HG02840 (cell line): Measurements from ENCODE around the gene HOXC4.
A peak's percentile ranks its signal among the peaks of the same experiment; 100 is the strongest.

Experiments used
- ATAC-seq: cut with Tn5 transposase; IDR thresholded peaks from one replicate; pipeline ENCODE4 v1.9.1; 2021; ENCODE audit warnings: mild to moderate bottlenecking, moderate library complexity, moderate number of reproducible peaks; ENCODE audit not compliant: unreplicated experiment, low FRiP score

The HOXC4 gene

DNA sequence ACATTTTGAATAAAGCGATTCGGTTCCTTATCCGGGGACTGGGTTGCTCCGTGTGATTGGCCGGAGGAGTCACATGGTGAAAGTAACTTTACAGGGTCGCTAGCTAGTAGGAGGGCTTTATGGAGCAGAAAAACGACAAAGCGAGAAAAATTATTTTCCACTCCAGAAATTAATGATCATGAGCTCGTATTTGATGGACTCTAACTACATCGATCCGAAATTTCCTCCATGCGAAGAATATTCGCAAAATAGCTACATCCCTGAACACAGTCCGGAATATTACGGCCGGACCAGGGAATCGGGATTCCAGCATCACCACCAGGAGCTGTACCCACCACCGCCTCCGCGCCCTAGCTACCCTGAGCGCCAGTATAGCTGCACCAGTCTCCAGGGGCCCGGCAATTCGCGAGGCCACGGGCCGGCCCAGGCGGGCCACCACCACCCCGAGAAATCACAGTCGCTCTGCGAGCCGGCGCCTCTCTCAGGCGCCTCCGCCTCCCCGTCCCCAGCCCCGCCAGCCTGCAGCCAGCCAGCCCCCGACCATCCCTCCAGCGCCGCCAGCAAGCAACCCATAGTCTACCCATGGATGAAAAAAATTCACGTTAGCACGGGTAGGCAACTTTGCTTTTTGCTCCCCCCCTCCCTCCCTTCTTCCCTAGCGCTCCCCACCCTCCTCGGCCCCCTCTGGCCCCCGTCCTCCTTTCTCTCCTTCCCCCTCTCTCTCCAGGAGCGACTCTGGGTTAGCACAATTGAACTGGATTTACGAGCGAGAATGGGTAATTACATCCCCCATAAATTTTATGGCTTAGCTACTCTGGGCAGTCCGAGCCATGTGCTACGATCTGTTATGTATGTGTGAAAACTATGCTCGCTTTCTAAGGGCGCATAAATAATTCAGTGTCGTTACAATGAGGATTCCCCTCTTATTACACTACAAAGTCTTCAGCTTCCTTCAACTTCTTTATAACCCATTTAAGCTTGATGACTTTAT, at the start of gene HOXC4:
Gene HOXC4 (plus strand): TSS at position 85 of the 991 bp plus-strand sequence. CDS start 88 bp downstream, at position 173.
- peak; percentile 15 for ATAC-seq

DNA sequence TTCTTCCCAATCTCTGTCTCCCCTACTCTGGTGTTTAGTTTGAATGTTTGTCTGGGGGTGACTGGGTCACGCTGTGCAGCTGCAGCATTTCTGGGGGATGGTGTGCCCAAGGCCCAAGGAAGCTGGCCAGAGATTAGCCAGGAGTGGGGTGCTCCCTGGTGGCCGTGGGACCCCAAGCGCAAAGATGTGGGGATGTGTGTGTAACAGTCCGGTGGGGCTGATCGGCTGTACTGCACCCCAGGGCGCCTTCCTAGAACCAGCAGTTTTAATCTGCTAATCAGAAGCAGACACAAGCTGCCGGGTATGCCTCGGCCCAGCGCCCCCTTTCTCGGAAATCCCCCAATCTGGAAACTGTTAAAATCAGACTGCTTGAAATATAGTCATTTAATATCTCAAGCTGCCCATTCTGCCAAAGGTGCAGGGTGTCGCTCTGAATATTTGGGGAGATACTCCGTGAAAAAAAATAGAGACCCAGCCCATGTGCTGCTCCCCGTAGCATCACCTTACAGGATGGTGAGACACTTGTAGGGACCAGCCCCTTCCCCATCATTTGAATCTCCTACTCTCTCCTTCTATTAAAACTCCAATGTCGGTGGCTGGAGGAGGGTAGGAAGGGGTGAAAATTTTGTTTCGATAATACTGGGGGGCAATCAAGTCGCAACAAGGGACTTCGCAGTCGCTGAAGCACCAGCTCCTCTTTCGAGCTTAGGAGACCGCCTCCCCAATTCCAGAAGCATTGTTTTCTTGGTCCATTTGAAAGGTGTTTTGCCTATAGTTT, 49.4 kb upstream of the HOXC4 start:
- ATAC-seq = no peak

DNA sequence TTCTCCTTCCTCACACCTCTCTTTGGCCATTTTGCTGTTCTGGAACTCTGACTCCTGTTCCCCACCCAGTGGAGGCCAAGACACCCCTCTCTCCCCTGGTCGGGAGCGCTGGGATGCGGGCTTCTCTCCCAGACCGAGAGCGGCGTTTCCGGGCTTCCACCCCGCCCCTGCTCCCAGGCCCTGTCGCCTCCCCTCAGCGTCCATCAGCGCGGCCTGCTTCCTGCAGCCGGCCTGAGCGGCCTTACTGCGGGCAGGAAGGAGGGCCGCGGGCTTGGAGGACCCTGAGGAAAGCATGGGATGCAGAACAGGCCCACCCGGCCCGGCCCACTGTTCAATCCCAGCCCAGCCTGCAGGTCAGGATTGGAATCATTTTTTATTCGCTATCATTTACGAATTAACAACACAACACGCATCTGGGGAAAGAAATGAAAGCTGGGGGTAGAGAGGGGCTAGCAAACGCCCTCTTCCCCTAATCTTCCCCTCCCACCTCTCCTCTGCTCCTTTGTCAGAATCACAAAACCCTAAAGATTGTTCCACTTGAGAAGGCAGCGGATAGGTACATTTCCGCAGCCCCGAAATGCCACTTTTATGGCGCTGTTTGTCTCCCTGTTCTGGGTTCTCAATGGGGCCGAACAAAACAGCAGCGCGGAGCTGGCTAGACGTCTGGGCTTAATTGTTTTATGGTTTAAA, 48.6 kb upstream of the HOXC4 start:
- no peak for ATAC-seq

DNA sequence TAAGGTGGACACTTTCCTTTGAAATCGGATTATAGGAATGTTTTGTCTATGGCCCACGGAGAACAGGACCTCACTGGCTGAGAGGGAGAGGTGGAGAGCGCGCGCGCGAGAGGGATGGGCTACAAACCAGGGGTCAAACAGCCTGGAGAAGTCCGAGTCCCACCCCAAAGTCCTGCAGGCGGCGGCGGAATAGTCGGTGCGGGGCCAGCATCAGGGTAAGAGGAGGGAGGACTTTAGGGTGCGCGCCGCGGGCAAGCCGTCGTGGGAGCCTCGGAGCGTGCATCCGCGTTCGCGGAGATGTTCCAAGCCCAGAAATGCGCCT, 48.1 kb upstream of the HOXC4 start:
- no peak for ATAC-seq

DNA sequence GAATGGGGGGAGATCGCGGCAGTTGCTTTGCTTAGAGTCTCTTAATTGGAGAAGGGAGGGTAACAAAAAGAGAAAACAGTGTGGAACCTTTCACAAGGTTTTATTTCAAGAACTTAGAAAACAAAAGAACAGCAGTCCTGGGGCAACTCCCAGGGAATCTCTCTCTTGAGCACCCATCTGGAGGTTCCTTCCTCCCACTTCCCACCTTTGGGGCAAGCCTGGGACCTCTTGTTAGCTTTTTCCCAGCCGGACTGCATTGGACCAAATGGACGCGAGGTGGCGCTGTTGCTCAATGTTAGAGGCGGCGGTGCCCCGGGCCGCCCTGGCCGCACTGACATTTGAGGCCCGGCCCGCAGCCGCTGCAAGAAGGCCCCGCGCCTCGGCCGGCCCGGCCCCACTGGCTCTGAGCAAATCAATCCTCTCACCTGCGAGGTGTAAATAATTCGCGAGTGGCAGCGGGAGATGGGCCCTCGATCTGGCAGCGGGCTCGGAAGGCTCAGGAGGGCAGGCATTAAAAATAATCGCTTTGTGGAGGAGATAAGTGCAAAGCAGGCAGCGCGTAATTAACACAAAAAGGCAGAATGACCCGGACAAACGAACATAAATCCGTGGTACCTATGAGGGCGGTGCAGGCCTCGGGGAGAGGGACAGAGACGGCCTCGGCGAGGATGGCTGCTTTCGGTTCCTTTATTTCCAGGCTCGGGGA, 47.6 kb upstream of the HOXC4 start:
- ATAC-seq = peak; percentile 62

DNA sequence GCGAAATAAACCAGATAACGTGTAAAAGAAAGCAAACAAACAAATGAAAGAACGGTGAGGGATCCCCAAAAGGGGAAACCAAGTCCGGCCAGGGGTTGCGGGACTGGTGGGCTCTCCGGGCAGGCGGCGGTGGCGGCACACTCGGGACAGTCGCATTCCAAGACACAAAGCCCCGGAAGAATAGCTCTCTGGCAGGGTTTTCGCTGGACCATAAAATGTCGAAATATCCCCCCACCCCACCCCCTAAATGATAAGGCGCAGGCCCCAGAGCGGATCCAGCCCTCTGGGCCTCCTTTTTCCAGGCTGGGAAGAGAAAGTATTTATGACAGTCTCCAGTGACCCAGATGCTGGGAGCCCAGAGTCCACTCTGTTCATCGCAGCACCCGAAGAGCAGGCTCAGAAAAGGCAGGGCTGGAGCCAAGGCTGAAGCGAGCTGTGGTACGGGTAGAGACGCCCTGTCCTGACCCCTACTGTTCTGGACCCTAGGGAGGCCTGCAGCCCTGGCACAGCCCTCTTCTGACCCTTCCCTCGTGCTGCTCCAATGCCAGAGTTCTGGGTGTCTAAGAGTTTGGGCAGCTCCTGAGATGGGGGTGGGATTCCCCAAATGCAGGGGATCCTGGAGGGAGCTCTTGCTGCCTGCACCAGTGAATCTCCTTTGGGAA, 46.9 kb upstream of the HOXC4 start:
- no peak for ATAC-seq

DNA sequence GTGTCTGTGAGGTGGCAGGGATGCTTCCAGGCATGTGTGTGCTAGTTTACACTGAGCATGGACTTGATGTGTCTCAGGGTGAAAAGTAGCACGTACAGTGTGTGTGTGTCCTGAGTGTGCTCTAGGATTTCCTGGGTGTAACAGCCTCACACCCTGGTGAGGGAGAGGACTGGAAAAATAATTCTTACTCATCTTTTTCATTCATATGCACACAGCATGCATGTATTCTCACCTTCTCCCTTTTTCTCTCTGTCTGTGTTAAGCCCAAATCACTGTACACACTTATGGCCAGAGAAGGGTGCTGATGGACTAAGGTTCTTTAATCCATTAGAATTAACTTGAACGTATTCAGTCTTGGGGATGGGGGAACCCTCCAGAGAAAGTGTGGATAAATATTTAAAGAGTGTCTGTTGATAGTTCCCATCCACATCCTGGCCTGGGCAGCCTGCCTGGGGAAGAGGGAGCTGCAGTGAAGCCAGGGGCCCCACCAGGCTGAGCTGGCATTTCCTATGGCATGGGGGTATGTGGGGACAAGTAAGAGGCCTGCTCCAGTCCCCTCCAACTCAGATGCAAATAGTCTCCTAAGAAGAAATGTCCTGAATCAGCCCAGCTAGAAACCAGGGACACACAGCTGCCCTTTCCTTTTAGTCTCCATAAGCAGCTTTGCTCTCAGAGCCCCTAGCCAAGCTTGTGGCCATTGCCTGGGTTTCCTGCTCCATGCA, 45.9 kb upstream of the HOXC4 start:
- no peak for ATAC-seq

DNA sequence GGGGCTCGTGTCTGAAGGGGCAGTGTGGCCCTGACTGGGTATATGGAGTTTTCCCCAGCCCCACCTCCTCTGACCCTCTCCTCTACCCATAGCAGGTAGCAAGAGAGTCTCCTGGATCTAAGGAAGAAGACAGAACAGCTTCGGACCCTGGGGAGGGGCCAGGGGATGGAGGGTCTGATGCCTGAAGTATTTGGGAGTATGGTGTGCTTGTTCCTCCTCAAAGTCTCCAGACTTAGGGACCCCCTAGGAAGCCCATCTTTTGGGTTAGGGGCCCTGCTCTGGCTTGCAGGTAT, 45.4 kb upstream of the HOXC4 start:
- no peak for ATAC-seq

DNA sequence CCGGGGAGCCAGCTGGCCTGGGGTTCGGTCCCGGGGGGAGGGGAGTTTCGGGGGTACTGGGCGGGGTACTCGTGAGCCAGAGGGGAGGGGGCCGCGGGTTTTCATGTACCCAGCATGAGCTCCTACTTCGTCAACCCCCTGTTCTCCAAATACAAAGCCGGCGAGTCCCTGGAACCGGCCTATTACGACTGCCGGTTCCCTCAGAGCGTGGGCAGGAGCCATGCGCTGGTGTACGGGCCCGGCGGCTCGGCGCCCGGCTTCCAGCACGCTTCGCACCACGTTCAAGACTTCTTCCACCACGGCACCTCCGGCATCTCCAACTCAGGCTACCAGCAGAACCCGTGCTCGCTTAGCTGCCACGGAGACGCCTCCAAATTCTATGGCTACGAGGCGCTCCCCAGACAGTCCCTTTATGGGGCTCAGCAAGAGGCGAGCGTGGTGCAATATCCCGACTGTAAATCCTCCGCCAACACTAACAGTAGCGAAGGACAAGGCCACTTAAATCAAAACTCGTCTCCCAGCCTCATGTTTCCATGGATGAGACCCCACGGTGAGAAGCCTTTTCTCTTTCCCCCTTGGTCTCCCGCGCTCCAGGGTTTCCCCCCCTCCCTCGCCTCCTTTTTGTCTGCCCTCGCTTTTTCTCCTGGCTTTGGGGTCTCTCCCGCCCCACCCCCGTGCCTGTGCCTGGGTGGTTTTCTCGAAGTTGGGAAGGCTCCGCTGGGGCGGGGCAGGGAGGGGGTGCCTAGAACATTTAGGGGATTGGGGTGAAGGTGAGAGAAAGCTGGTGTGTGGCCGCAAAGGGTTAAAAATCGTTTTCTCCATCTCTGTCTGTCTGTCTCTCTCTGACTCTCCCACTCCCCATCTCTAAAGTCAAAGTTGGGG, 44.2 kb upstream of the HOXC4 start:
- no peak for ATAC-seq

DNA sequence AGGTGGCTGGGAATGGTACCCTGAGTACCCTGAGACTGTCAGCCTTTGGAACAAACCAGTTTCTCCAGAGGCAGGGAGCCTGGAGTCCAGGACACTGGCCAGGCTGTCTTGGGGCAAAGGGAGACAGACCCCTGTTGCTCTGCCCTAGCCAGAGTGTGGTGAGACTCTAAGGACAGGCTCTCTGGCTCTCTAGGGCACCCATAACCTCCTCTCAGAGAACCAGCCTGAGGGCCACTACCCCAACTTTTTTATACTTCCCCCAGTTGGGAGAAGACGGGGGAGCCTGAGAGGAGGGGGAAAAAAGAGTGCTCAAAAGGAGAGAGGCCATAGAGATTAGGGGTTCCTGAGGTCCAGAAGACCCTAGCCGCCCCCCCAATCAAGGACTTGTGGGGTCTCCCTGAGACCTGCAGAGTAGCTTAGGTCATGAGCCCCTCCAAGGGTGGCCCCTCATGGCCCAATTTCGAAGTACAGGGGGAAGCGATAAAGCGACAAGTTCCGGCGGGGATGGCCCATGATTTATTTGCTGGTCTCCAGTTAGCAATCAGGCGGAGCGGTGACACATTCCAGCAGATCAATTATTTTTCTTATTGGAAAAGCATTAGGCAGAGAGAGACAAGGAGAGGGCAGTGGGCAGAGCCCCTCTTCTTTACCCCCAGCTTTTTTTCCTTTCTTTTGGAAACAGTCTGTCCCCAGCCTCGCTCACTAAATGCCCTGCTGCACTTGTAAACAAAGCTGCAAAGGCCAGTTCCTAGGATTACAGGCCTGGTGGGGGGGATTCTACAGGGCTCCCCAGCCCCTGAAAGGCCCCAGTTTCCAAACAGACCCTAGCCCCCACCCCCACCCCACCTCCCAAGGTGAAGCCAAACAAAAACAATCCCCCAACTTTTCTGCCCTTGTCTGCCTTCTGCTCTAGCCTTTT, 43.3 kb upstream of the HOXC4 start:
- no peak for ATAC-seq

DNA sequence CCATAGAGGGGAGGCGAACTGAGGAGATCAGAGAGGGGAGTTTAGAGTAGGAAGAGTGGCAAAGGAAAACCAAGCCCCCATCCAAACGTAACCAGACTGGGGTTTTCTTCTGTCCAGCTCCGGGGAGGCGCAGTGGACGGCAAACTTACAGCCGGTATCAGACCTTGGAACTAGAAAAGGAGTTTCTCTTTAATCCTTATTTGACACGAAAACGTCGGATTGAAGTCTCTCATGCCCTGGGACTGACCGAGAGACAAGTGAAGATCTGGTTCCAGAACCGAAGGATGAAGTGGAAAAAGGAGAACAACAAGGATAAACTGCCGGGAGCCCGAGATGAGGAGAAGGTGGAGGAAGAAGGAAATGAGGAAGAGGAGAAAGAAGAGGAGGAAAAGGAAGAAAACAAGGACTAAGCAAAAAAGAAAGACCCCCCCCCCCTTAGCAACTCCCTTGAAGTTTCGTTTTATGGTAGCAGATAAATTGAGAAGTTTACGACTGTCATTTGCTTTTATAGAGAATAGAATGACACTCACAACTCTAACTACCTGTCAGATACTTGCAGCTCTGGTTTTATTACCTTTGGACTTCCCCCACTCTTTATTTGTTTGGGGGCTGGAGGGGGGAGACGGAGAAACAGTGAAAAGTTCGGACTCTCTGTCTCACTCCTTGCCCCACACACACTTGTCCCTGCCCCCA, 42.5 kb upstream of the HOXC4 start:
- ATAC-seq = no peak

DNA sequence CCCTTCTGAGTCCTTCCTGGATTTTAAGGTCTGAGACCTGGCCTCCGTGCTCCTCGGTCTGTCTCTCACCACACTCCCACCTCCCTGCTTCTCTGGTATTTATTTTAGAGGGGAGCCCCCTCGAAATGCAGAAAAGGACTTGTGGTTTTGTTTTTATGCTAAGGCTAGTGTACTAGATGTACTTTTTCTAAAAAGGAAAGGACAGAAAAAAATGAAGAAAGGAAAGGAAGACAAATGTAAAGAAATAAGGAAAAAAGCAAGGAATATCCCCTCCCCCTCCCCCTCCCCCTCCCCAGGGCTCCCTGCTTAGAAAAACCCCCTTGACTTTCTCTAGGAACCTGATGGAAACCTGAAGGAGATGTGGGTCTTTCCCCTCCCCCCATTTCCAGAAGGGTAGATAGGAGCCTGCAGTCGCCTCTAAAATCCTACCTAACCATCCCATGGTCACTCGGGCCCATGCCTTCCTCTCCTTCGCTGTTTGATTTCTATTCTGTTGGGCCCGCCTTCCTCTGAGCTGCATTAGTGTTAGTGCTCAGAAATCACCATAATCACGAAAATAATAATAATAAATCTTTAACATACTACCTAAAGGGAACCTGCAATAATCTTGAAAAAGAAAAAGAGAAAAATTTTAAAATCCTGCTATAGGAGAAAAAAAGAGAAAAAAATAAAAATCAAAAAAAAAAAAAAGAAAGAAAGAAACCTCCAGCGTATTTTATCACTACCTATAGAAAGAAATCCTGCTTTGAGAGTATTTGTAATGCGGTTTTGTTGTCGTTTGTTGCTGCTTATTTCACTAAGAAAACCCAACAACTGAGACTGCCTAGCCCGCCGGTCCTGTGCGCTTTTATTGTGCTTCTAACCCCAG, 41.7 kb upstream of the HOXC4 start:
- ATAC-seq = no peak

DNA sequence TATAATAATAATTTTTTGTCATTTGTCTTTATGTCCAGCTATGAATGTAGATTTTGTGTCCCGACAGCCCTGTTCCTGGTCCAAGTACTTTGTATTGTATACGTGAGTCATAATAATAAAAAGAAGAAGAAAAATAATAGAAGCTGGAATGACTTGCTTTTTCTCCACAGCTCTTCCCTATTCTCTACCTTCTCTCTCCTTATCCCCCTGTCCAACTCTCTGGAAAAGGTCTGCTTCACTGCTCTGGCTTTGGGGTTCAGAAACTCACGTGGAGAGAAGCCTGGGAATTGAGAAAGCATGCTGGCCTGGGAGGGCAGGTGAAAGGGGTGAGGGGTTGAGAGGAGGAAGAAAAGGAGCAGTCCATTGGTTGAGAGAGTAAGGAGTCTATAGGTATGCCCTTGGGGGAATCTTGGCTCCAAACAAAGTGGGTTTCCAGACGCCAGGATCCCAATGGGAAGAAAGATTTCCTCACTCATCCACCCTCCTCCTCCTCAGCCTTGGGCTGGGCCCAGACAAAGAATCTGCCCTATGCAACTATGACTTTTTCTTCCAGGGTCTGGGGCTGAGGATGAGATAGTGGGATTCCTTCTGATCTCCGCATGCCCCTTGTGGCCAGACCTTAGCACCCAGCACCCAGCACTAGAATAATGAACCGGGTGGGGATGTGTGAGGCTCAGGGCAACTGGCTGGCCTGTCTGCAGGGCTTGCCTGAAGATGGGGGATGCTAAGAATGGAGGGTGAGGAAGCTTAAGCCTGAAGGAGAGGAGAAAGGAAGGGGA, 40.8 kb upstream of the HOXC4 start:
- ATAC-seq = no peak

DNA sequence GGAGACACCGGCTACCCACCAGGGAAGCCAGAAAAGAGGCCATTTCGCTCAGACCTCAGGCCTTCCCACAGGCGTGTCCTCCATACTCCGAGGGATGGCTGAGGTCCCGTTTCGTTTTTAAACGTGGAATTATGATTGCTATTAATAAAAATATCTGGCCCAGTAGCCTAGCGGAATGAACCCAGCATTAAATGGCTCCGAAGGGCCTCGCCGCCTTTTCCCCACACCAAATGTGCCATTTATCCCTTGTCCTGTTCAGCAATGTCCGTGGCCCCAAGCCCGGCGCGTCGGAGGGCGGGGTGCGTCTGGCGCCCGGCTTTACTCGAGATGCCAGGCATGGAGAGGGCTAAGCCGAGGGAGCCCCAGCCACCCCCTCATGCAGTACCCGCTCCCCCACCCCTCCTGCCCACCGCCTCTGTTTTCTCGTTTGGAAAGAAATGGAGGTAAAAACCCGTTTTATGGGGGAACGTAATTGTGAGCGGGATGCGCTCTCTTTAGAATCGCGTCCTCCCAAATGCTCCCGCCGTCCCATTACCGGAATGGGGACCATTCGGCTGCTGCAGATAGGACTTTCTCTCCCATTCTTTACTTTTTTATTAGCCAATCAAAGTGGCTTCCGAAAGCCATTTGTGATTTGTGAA, 39.1 kb upstream of the HOXC4 start:
- ATAC-seq = no peak
